ENCODE data around the gene ITGA11.

ITGA11 gene

GRCh38 chr15:68421115-68421551 lies 10.8 kb downstream of the ITGA11 start:
- intact Hi-C loops (cut with DNase I; ENCODE audit: low total_unique reads), result no loop called here
- Histone ChIP-seq H3K4me3 (no peak overlapping the region), H3K9me3 (no peaks in the 10 kb centered on the region), H3K4me1 (peaks cover 0 to 80% (median 47%) of the 10 kb centered on the region in 4 donors), H3K27me3 (no peaks in the 10 kb centered on the region), H3K27ac (peak overlapping the region; percentile 61 to 67), H3K36me3 (no peaks in the 10 kb centered on the region)
- peak in 1 of 2 donors; percentile 72 for DNase-seq
- no peak for TF ChIP-seq CTCF (IDR thresholded peaks at IDR 0.05)

- Histone ChIP-seq H3K27me3 (no peaks in the 10 kb centered on the region), H3K9me3 (no peaks in the 10 kb centered on the region)
- peak in 1 of 2 donors; percentile 29 for DNase-seq
These were observed 11.7 kb downstream of the ITGA11 start for GRCh38 chr15:68420186-68420684.

GRCh38 chr15:68419301-68420175 lies 12.4 kb downstream of the ITGA11 start:
- peak in 1 of 2 donors; percentile 50 for DNase-seq
- H3K27ac ChIP-seq, result peak overlapping the region; percentile 46 to 51
- no peaks in the 10 kb centered on the region for H3K27me3 ChIP-seq
- intact Hi-C loops (cut with DNase I; ENCODE audit: low total_unique reads), result loop anchor here (5.0 kb wide), 1 partner anchor 58 kb away; no protein-coding TSS in a partner anchor
- no peak for TF ChIP-seq CTCF (IDR thresholded peaks at IDR 0.05)
- H3K4me1 ChIP-seq, result peaks cover 0 to 76% (median 37%) of the 10 kb centered on the region in 4 donors
- no peaks in the 10 kb centered on the region for H3K9me3 ChIP-seq
- H3K36me3 ChIP-seq, result no peaks in the 10 kb centered on the region
- no peak overlapping the region for H3K4me3 ChIP-seq

More at GRCh38 chr15:68420186-68420684, 11.7 kb downstream of the ITGA11 start:
- no peak overlapping the region for H3K4me3 ChIP-seq
- TF ChIP-seq CTCF (IDR thresholded peaks at IDR 0.05), result no peak
- intact Hi-C loops (cut with DNase I; ENCODE audit: low total_unique reads), result no loop called here
- peaks cover 0 to 78% (median 44%) of the 10 kb centered on the region in 4 donors for H3K4me1 ChIP-seq
- no peaks in the 10 kb centered on the region for H3K36me3 ChIP-seq
- H3K27ac ChIP-seq, result peak overlapping the region; percentile 46 to 51

- TF ChIP-seq CTCF (IDR thresholded peaks at IDR 0.05), result no peak
- intact Hi-C loops (cut with DNase I; ENCODE audit: low total_unique reads), result loop anchor here (5.0 kb wide), 1 partner anchor 59 kb away; no protein-coding TSS in a partner anchor
- no peaks in the 10 kb centered on the region for H3K9me3 ChIP-seq
- no peaks in the 10 kb centered on the region for H3K36me3 ChIP-seq
- peaks cover 0 to 75% (median 36%) of the 10 kb centered on the region in 4 donors for H3K4me1 ChIP-seq
- peak overlapping the region; percentile 46 to 51 for H3K27ac ChIP-seq
- DNase-seq, result peak in 1 of 2 donors; percentile 70
- no peak overlapping the region for H3K4me3 ChIP-seq
- H3K27me3 ChIP-seq, result no peaks in the 10 kb centered on the region
These were observed 13.3 kb downstream of the ITGA11 start for GRCh38 chr15:68418611-68419161.

- DNase-seq, result peak in 1 of 2 donors; percentile 10
These were observed 14.1 kb downstream of the ITGA11 start for GRCh38 chr15:68417897-68418296.

More at GRCh38 chr15:68417897-68418296, 14.1 kb downstream of the ITGA11 start:
- Histone ChIP-seq H3K4me1 (peaks cover 0 to 81% (median 36%) of the 10 kb centered on the region in 4 donors), H3K27ac (peak overlapping the region; percentile 46 to 51), H3K27me3 (no peaks in the 10 kb centered on the region), H3K36me3 (no peaks in the 10 kb centered on the region), H3K4me3 (no peak overlapping the region), H3K9me3 (no peaks in the 10 kb centered on the region)
- TF ChIP-seq CTCF (IDR thresholded peaks at IDR 0.05), result no peak
- intact Hi-C loops (cut with DNase I; ENCODE audit: low total_unique reads), result loop anchor here (5.0 kb wide), 1 partner anchor 59 kb away; no protein-coding TSS in a partner anchor

Measured in tibial artery (tissue), 4 donors.